Measurements from ENCODE around the gene RAPGEFL1.

DNA sequence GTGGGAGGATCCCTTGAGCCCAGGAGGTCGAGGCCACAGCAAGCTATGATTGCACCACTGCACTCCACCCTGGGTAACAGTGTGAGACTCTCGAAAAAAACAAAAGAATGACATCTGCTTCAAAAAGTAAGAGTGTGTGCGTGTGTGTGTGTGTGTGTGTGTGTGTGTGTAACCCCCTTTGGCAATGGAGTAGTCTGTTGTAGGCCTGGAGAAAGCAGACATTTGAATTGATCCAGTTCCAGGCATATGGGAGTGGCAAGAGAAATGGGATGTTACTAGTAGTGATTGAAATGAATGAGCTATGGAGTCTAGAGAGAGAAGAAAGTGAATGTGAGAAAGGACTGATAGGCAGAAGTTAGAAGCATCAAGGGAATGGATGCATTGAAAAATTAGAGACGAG is 27.0 kb upstream of the RAPGEFL1 start:
- TF ChIP-seq EZH2 (IDR thresholded peaks at IDR 0.05) (no peak), POLR2AphosphoS5 (IDR thresholded peaks at IDR 0.05; ENCODE audit: borderline replicate concordance, low read depth, low read length) (no peak)

Data from SK-N-MC (cell line).